Pancreas (tissue), 10 donors: ENCODE measurements around the gene SCYL3. TPM values are rescaled to one million over a fixed set of nuclear protein-coding genes. Genes with fewer than 3 reads are reported as not detected.

Source experiments
- ATAC-seq, 4 donors: fragments of 200-7000 bp; cut with Tn5 transposase; one replicate each; pipeline versions ENCODE4 v1.8.0 to v1.9.1; 2020; ENCODE audit warnings: mild to moderate bottlenecking in 4 of 4, moderate library complexity in 4 of 4
- DNase-seq, 6 donors: peaks; one replicate each; pipeline ENCODE4 v3.0.0-alpha.2; 2020
- FAIRE-seq: peaks from 2 replicates; lab custom pipeline; 2012; peaks lifted over from hg19 to GRCh38; lab: Jason Lieb, UNC
- H3K27ac ChIP-seq, 4 donors: fragments of 200-600 bp; sonication (generic); 1 replicate in 3 of 4; 2 replicates in 1 of 4; pipeline versions ENCODE4 v1.5.0 to v1.8.0; 2020
- H3K27me3 ChIP-seq, 4 donors: fragments of 200-600 bp; one replicate each; pipeline ENCODE4 v1.8.0; 2021
- H3K36me3 ChIP-seq, 3 donors: fragments of 200-600 bp; sonication (generic) in 1 of 3; one replicate each; pipeline versions ENCODE4 v1.5.0 to v1.8.0; 2020 to 2021
- H3K4me1 ChIP-seq, 3 donors: fragments of 200-600 bp; one replicate each; pipeline ENCODE4 v1.8.0; 2021
- H3K4me3 ChIP-seq, 4 donors: fragments of 200-600 bp; sonication (generic) in 2 of 4; one replicate each; pipeline versions ENCODE4 v1.5.0 to v1.8.0; 2020 to 2021
- H3K9me3 ChIP-seq, 4 donors: fragments of 200-600 bp; one replicate each; pipeline ENCODE4 v1.8.0; 2021
- WGBS, 2 donors: extraction: QIAGEN DNeasy Blood & Tissue Kit; methylation state at CpG; one replicate each; pipeline ENCODE4 v1.1.7; 2013; 5-methylcytosine and 5-hydroxymethylcytosine counted together
- intact Hi-C, 3 donors: fragments of 100-400 bp; cut with DNase I; formaldehyde crosslinking; loops; one replicate each; pipeline versions ENCODE4 v1.11.1 to v1.14.2; 2022
- polyA plus RNA-seq, 2 donors: library from polyadenylated mRNA; stranded (reverse); fragments of 200-250 nt; gene quantifications; one replicate each; pipeline ENCODE4 v1.2.3, GENCODE V29; 2013
- total RNA-seq, 6 donors: library from RNA; stranded (reverse); fragmentation: NEBNext Ultra II Directional in 4 of 6; extraction: Animal tissue kit (Norgen Biotek cat#: 25700) in 4 of 6; gene quantifications; one replicate each; pipeline versions ENCODE4 v1.2.1 to v1.2.4, GENCODE V29; 2021 to 2023
- TF ChIP-seq, protein P1 (sequence below), 4 donors: fragments of 200-600 bp; sonication (generic) in 3 of 4; IDR thresholded peaks; one replicate each; pipeline versions ENCODE4 v1.5.0 to v1.8.0; 2021; ENCODE audit warnings: antibody characterized with exemption in 4 of 4
- donor health status: healthy with polysubstance abuse.
- donor health status: DM: no; HTN: no; CAD: no; lungs with moderate emphysema.
- donor health status: DM: no; HTN: no; CAD: no.
- donor health status: control.
- donor health status: control.
- donor health status: Bipolar disorder and iron deficiency.
- donor health status: DM: yes; HTN: yes; CAD: no.
- donor health status: DM: no; HTN: no; CAD: no.
- donor health status: DM: no; HTN: no; CAD: no.
- donor health status: DM: yes; HTN: yes; CAD: no.

The SCYL3 gene
- total and polyA plus RNA-seq, 8 donors: 2.9 to 9.0 (median 5.2) TPM

DNA sequence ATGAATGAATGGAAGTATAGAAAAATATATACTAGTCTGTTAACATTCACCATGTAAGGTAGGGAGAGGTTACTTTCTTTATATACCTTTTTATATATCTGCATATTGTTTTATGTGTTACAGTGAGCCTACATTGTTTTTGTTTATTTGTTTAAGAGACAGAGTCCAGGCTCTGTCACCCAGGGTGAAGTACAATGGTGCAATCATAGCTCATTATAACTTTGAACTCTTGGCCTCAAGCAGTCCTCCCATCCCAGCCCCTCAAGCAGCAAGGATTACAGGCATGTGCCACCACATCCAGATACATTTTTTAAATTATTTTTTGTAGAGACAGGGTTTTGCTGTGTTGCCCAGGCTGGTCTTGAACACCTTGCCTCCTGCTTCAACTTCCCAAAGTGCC lies 7.4 kb upstream of the SCYL3 start:
- Histone ChIP-seq H3K36me3 (no peaks in the 10 kb centered on the region), H3K9me3 (no peaks in the 10 kb centered on the region), H3K27ac (no peak overlapping the region), H3K27me3 (peaks cover 0 to 3% (median 0%) of the 10 kb centered on the region in 4 donors), H3K4me3 (no peak overlapping the region), H3K4me1 (no peaks in the 10 kb centered on the region)
- DNase-seq (no peak), FAIRE-seq (no peak), ATAC-seq (no peak)
- TF ChIP-seq, protein P1, sequence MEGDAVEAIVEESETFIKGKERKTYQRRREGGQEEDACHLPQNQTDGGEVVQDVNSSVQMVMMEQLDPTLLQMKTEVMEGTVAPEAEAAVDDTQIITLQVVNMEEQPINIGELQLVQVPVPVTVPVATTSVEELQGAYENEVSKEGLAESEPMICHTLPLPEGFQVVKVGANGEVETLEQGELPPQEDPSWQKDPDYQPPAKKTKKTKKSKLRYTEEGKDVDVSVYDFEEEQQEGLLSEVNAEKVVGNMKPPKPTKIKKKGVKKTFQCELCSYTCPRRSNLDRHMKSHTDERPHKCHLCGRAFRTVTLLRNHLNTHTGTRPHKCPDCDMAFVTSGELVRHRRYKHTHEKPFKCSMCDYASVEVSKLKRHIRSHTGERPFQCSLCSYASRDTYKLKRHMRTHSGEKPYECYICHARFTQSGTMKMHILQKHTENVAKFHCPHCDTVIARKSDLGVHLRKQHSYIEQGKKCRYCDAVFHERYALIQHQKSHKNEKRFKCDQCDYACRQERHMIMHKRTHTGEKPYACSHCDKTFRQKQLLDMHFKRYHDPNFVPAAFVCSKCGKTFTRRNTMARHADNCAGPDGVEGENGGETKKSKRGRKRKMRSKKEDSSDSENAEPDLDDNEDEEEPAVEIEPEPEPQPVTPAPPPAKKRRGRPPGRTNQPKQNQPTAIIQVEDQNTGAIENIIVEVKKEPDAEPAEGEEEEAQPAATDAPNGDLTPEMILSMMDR (IDR thresholded peaks at IDR 0.05): no peak
- intact Hi-C loops: no loop called here

DNA sequence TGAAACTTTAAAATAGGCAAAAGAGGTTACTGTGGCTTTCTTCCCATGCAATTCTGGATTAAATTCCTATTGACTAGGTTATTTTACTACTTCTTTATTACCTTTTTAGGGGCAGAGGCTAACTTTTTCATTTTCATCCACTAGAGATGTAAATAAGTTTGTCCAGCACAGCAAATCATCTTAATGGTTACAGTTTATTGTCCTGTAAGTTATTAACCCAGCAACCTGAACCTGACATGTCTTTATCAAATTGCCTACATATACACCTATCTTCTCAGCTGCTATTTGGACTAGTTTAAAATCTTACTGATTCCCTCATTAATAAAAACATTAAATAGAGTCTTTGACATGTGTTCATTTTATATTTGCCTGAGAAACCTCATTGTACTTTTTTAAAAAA lies 6.9 kb upstream of the SCYL3 start:
- no peak overlapping the region for H3K4me3 ChIP-seq
- H3K27ac ChIP-seq: no peak overlapping the region
- H3K9me3 ChIP-seq: no peaks in the 10 kb centered on the region
- intact Hi-C loops: no loop called here
- TF ChIP-seq, protein P1 (IDR thresholded peaks at IDR 0.05): no peak
- no peaks in the 10 kb centered on the region for H3K4me1 ChIP-seq
- ATAC-seq (no peak), FAIRE-seq (no peak), DNase-seq (no peak)
- H3K27me3 ChIP-seq: peaks cover 0 to 3% (median 0%) of the 10 kb centered on the region in 4 donors
- no peaks in the 10 kb centered on the region for H3K36me3 ChIP-seq

DNA sequence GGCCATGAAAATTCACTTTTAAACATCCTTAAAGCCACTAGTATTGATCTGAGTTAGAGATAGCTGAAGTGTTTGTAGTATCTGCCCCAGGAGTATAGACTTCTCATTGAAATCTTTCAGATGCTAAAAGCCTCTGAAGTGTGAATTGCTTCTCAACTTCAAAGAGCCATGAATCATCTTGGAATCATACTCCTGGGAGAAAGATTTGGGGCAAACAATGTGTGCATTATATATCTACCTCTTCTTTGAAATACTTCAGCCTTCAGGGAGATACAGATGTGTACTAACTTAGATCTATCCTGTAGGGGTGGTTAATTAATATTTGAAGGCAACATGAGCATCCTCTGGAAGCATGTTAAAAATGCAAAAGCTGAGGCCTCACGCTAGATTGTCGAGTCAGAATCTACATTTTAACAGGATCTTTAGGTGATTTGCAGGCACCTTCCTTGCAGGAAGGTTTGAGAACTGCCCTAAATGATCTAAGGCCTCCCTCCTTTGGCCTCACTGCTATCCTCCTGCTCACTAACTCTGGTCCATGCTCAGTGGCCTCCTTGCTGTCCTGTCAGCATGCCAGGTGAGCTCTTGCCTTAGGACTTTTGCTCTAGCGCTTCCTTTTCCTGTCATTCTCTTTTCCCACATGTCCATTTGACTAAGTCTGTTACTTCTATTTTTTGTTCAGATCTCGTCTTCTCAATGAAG lies 6.0 kb upstream of the SCYL3 start:
- DNase-seq (no peak), ATAC-seq (no peak), FAIRE-seq (no peak)
- peaks cover 0 to 3% (median 0%) of the 10 kb centered on the region in 4 donors for H3K27me3 ChIP-seq
- H3K36me3 ChIP-seq: no peaks in the 10 kb centered on the region
- H3K4me1 ChIP-seq: no peaks in the 10 kb centered on the region
- TF ChIP-seq, protein P1 (IDR thresholded peaks at IDR 0.05): no peak
- intact Hi-C loops: no loop called here
- no peaks in the 10 kb centered on the region for H3K9me3 ChIP-seq
- no peak overlapping the region for H3K4me3 ChIP-seq
- H3K27ac ChIP-seq: no peak overlapping the region
- 54 to 66% methylated on average over 4 of the region's 4 CpGs for WGBS, 2 donors

DNA sequence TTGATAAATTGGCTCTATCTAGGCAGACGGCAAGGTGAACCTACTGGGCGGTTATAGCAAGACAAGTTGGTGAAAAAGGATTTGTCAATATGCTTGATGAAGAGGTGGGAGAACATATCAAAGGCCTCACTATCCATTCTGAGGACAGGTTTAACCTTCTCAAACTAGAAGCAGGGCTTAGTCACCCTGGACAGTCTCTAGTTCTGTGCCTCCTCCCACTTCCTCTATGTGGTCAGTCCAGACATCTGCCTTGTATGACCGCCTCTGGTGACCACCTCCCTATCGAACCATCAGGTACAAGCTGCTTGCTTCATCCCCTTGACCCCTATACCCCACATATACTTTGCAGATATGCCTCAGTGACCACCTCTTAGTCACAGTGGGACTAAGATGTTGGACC lies 2.3 kb upstream of the SCYL3 start:
- intact Hi-C loops: no loop called here
- Histone ChIP-seq H3K36me3 (no peaks in the 10 kb centered on the region), H3K4me1 (peaks cover 8 to 13% (median 9%) of the 10 kb centered on the region in 3 donors), H3K27me3 (no peaks in the 10 kb centered on the region), H3K9me3 (no peaks in the 10 kb centered on the region), H3K27ac (no peak overlapping the region), H3K4me3 (no peak overlapping the region)
- DNase-seq: no peak
- TF ChIP-seq, protein P1 (IDR thresholded peaks at IDR 0.05): no peak
- FAIRE-seq: no peak
- ATAC-seq: no peak
- 79 to 95% methylated on average over 4 of the region's 4 CpGs for WGBS, 2 donors

DNA sequence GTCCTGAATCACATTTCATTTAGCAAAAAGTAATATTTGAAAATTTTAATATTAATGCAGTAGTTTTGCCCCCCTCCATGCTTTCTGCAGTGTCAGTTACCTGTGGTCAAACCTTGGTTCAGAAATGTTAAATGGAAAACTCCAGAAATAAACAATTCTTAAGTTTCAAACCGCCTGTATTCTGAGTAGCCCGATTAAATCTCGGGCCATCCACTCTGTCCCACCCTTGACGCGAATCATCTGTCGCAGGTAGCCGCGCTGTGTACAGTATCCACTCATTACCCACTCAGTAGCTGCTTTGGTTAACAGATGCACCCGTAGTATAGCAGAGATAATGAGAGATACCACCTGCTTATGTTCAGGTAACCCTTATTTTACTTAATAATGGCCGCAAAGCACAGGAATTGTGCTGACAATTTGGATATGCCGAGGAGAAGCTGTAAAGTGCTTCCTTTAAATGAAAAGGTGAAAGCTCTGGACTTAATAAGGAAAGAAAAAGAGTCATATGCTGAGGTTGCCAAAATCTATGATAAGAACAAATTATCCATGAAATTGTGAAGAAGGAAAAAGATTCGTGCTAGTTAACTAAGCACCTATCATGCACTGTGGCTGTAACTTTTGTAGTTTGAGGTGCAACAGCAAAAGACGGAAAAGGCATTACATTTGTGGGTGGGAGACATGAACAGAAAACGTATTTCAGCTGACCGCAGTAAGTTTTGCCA lies 889 bp upstream of the SCYL3 start:
- intact Hi-C loops: no loop called here
- TF ChIP-seq, protein P1 (IDR thresholded peaks at IDR 0.05): no peak
- H3K4me1 ChIP-seq: peaks cover 18 to 27% (median 22%) of the 10 kb centered on the region in 3 donors
- H3K36me3 ChIP-seq: no peaks in the 10 kb centered on the region
- 24 to 26% methylated on average over 15 of the region's 15 CpGs for WGBS, 2 donors
- DNase-seq: no peak
- H3K27ac ChIP-seq: peak overlapping the region; percentile 98 to 100 (median 98)
- FAIRE-seq: no peak
- ATAC-seq: no peak
- H3K27me3 ChIP-seq: no peaks in the 10 kb centered on the region
- H3K9me3 ChIP-seq: no peaks in the 10 kb centered on the region
- H3K4me3 ChIP-seq: peak overlapping the region in 3 of 4 donors; percentile 80 to 95 (median 94)
